ENCODE measurements around the gene SARDH.

The SARDH gene

DNA sequence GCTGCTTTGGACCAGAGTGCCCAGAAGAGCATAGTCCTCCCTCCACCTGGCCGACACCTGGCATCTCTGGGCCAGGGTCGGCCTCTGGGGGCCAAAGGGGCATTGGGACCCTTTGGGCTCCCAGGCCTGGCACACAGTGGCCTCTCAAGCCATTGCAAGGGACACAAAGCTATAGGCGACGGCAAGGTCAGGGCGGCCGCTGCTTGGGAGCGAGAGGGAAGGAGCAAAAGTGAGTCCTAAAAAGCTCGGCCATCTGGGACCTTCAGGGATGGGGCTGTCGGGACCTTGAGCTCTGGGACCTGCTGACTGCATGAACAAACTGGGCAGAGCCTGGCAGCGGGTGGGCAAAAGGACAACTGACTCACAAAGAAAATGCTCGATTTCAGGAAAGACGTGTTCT is 88.1 kb downstream of the SARDH start:
- Histone ChIP-seq H3K4me3 (ENCODE audit: low read length) (no peak overlapping the region), H3K27me3 (ENCODE audit: control insufficient read depth, insufficient read depth, low read length) (peaks cover 10% of the 10 kb centered on the region), H3K9me3 (ENCODE audit: control insufficient read depth, low read length) (no peaks in the 10 kb centered on the region), H3K9ac (ENCODE audit: low read length) (no peak overlapping the region), H3K4me1 (ENCODE audit: control insufficient read depth, insufficient read depth, low read length) (no peaks in the 10 kb centered on the region), H3K36me3 (ENCODE audit: control insufficient read depth, insufficient read depth, low read length) (no peaks in the 10 kb centered on the region)

DNA sequence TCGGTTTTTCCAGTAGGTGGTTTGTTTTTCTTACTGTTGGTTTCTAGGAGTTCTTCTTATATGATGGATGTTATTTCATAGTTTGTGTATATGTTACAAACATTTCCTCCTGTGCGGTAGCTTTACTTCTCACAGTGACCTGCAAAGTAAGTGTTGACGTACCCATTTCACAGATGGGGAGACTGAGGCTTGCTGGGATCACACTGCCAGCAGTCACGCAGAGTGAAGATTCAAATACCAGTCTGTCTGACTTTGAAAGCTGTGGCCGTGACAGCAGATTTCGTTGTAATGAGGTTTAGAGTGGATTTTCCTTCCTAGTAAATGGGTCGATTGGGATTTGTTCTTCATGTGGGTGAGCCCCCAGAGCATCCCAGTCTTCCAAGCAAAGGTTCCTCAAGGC is 89.0 kb downstream of the SARDH start:
- Histone ChIP-seq H3K4me3 (ENCODE audit: low read length) (no peak overlapping the region), H3K9ac (ENCODE audit: low read length) (no peak overlapping the region), H3K36me3 (ENCODE audit: control insufficient read depth, insufficient read depth, low read length) (no peaks in the 10 kb centered on the region), H3K27me3 (ENCODE audit: control insufficient read depth, insufficient read depth, low read length) (peaks cover 7% of the 10 kb centered on the region), H3K9me3 (ENCODE audit: control insufficient read depth, low read length) (no peaks in the 10 kb centered on the region), H3K4me1 (ENCODE audit: control insufficient read depth, insufficient read depth, low read length) (no peaks in the 10 kb centered on the region)

DNA sequence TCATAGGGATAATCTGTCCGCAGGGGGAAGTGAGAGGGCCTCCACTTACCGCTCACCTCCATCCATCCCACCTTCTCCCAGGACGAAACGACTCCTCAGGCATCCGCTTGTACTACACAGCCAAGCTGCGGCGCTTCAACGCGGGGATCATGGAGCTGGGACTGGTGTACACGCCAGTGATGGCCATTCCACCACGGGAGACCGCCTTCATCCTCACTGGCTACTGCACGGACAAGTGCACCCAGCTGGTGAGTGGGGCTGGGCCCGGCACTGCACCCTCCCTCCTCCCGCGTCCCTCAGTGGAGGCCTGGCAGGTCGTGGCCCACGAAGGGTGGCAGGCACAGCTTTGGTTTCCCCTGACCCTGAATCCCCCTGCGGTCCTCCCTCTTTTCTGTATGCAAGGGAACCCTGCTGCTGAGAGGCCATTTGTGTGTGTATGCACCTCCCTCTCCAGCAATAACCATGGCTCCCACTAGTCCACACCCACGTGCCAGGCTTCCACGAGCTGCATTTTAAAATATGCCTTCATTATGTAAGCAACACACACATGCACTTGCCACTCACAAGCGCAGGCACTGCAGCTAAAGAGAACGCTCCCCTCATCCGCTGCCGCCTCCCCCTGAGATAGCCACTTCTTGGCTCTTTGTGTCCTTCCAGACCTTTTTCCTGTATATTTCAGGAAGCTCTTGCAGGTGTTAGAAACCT is 90.2 kb downstream of the SARDH start:
- Histone ChIP-seq H3K9me3 (ENCODE audit: control insufficient read depth, low read length) (no peaks in the 10 kb centered on the region), H3K4me3 (ENCODE audit: low read length) (no peak overlapping the region), H3K27me3 (ENCODE audit: control insufficient read depth, insufficient read depth, low read length) (peaks cover 7% of the 10 kb centered on the region), H3K9ac (ENCODE audit: low read length) (no peak overlapping the region), H3K4me1 (ENCODE audit: control insufficient read depth, insufficient read depth, low read length) (no peaks in the 10 kb centered on the region), H3K36me3 (ENCODE audit: control insufficient read depth, insufficient read depth, low read length) (no peaks in the 10 kb centered on the region)

DNA sequence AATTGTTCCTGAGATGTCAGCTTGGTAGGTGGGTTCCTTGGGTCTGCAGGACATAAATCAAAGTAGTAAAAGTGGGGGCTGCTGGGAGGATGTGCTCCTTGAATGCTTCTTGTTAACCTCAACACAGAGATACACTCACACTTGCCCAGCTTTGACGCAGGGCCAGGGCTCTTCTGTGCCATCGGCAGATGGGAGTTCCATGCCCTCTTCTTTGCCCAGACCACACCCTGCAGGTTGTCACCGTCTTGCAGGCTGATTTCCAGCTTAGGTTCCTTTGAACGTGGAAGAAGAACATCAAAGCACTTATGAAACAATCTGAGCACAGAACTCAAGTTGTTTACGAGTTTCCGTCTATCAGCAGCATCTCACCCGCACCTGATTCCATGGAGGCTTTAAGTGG is 91.0 kb downstream of the SARDH start:
- Histone ChIP-seq H3K9me3 (ENCODE audit: control insufficient read depth, low read length) (no peaks in the 10 kb centered on the region), H3K9ac (ENCODE audit: low read length) (no peak overlapping the region), H3K4me3 (ENCODE audit: low read length) (no peak overlapping the region), H3K36me3 (ENCODE audit: control insufficient read depth, insufficient read depth, low read length) (no peaks in the 10 kb centered on the region), H3K4me1 (ENCODE audit: control insufficient read depth, insufficient read depth, low read length) (no peaks in the 10 kb centered on the region), H3K27me3 (ENCODE audit: control insufficient read depth, insufficient read depth, low read length) (peaks cover 7% of the 10 kb centered on the region)

DNA sequence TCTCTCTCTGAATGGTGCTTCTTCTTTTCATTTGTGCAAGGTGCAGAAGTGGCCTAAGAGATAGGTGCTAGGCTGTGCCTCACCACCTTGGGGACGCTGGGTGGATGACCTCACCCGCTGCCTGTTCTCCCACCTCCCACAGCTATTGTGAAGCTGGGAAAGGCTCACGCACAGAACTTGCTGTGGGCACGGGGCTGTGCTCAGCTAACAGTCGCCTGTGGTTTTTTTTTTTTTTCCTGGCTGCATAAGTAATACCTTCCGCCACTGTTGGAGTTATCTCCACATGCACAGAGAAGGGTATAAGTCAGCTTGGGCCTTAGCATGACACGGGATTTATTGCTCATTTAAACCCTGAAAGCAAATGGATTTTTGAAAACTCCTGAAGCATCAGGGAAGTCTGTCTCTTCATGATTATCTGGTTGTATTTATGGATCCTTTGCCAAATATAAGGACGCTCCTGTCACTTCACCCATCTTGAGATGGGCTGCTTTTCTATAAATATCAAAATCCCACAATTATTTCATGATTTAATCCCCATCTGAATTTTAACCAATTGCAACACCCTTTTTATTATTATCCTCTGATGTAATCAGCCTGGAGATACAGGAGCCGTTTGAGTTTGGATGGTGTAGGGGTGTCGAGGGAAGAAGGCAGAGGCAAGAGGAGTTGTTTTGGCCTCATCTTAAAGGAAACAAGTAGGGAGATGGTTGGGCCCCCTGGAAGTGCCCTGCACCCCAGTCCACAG is 93.0 kb downstream of the SARDH start:
- Histone ChIP-seq H3K9me3 (ENCODE audit: control insufficient read depth, low read length) (no peaks in the 10 kb centered on the region), H3K27me3 (ENCODE audit: control insufficient read depth, insufficient read depth, low read length) (peaks cover 7% of the 10 kb centered on the region)

DNA sequence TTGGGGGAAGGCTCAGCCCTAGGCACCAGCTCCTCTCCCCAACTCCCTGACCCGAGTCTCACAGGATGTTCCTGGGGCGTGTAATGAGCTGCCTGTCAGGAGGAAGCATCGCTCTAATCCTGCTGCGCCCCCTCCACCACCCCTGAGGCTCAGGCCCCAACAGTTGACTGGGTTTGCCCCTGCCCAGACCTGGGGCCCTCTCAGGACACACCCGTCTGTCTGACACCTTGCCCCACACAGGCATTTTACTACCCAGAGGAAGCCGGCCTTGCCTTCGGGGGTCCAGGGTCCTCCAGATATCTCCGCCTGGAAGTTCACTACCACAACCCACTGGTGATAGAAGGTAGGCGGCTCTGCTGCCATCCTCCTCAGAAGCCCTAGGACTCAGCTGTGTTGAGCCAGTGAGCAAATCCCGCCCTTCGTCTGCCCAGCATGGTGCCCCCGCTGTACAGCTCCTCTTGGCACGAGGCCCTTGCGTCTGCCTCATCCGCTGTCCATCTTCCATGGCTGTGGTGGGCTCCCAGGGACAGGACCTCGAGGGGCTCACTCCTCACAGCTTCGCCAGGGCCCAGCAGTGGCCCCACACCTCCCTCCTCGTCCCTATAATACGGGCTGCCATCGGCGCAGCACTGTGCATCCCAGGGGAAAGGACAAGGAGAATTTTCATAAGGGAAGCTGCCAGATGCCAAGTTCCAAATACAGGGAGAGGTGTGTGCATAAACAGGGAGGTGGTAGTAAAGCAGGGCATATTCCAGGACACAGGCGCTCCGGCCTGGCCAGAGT is 94.0 kb downstream of the SARDH start:
- Histone ChIP-seq H3K9me3 (ENCODE audit: control insufficient read depth, low read length) (no peaks in the 10 kb centered on the region), H3K4me3 (ENCODE audit: low read length) (no peak overlapping the region), H3K36me3 (ENCODE audit: control insufficient read depth, insufficient read depth, low read length) (no peaks in the 10 kb centered on the region), H3K9ac (ENCODE audit: low read length) (no peak overlapping the region), H3K4me1 (ENCODE audit: control insufficient read depth, insufficient read depth, low read length) (no peaks in the 10 kb centered on the region), H3K27me3 (ENCODE audit: control insufficient read depth, insufficient read depth, low read length) (peaks cover 4% of the 10 kb centered on the region)

More for the DNA sequence above, 93.0 kb downstream of the SARDH start:
- Histone ChIP-seq H3K4me1 (ENCODE audit: control insufficient read depth, insufficient read depth, low read length) (no peaks in the 10 kb centered on the region), H3K9ac (ENCODE audit: low read length) (no peak overlapping the region), H3K4me3 (ENCODE audit: low read length) (no peak overlapping the region), H3K36me3 (ENCODE audit: control insufficient read depth, insufficient read depth, low read length) (no peaks in the 10 kb centered on the region)

DNA sequence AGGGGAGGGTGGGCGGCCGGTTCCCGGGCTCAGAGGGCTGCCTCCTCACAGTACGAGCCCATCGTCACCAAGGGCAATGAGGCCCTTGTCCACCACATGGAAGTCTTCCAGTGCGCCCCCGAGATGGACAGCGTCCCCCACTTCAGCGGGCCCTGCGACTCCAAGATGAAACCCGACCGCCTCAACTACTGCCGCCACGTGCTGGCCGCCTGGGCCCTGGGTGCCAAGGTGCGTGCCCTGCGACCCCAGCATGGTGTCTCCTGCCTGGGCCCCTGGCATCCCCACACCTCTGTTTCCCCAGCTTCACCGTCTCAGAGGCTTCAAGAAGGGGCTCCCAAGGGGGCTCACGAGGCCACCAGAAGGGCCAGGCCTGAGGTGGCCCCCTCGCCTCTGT is 94.8 kb downstream of the SARDH start:
- no peaks in the 10 kb centered on the region for H3K4me1 ChIP-seq (ENCODE audit: control insufficient read depth, insufficient read depth, low read length)
- no peak overlapping the region for H3K9ac ChIP-seq (ENCODE audit: low read length)
- H3K9me3 ChIP-seq (ENCODE audit: control insufficient read depth, low read length), result no peaks in the 10 kb centered on the region
- H3K36me3 ChIP-seq (ENCODE audit: control insufficient read depth, insufficient read depth, low read length), result no peaks in the 10 kb centered on the region
- no peak overlapping the region for H3K4me3 ChIP-seq (ENCODE audit: low read length)
- peaks cover 3% of the 10 kb centered on the region for H3K27me3 ChIP-seq (ENCODE audit: control insufficient read depth, insufficient read depth, low read length)

DNA sequence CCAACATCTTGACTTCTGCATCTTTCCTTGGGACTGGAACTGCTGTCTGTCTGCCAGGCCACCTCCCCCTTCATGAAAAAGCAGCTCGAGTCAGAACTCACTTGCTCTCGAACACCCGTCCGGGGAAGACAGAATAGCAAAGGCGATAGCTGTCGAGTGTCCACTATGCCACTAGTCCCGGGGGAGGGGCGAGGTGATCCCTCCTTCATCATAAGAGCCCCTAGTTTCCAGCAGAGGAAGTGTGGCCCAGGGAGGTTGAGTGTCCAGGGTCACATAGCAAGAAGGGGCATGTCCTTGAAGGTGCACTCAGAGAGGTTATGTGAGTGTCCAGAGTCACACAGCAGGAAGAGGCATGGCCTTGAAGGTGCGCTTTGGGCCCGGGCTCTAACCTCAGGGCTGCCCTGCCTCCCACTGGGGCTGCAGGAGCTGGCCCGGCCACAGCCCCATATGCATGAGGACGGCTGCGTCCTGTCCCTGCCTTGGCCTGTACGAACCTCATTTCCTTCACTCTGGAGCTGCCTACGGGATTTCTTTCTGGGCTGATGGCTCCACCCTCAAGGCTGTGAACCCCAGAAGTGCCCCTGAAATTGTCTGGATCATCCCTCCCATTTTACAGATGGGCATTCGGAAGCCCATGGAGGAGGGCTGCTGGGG is 95.3 kb downstream of the SARDH start:
- H3K36me3 ChIP-seq (ENCODE audit: control insufficient read depth, insufficient read depth, low read length), result no peaks in the 10 kb centered on the region
- H3K4me1 ChIP-seq (ENCODE audit: control insufficient read depth, insufficient read depth, low read length), result no peaks in the 10 kb centered on the region
- H3K4me3 ChIP-seq (ENCODE audit: low read length), result no peak overlapping the region
- peaks cover 3% of the 10 kb centered on the region for H3K27me3 ChIP-seq (ENCODE audit: control insufficient read depth, insufficient read depth, low read length)
- H3K9ac ChIP-seq (ENCODE audit: low read length), result no peak overlapping the region
- H3K9me3 ChIP-seq (ENCODE audit: control insufficient read depth, low read length), result no peaks in the 10 kb centered on the region

DNA sequence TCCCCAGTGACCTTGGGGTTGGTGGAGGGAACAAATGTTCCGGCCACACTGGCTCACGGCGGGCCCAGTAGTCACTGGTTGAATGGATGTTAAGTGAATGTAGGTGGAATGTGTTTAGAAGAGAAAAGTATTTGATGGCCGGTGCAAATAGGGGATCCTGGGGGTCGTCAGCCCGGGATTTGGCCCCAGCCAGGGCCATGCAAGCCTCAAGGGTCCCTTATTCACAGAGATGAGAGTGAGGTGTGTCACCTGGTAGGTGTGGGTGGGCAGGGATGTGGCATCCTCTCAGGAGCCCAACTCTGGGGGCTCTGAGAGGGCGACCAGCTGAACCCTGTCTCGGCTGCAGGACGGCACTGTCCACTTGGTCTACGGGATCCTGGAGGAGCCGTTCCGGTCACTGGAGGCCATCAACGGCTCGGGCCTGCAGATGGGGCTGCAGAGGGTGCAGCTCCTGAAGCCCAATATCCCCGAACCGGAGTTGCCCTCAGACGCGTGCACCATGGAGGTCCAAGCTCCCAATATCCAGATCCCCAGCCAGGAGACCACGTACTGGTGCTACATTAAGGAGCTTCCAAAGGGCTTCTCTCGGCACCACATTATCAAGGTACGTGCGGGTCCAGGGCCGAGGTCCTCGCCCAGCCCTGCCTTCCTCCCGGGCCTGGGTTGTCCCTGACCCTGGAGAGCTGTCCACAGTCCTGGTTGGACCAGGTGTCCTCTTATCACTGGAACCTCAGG is 96.1 kb downstream of the SARDH start:
- Histone ChIP-seq H3K4me1 (ENCODE audit: control insufficient read depth, insufficient read depth, low read length) (no peaks in the 10 kb centered on the region), H3K4me3 (ENCODE audit: low read length) (no peak overlapping the region), H3K36me3 (ENCODE audit: control insufficient read depth, insufficient read depth, low read length) (no peaks in the 10 kb centered on the region), H3K27me3 (ENCODE audit: control insufficient read depth, insufficient read depth, low read length) (peaks cover 3% of the 10 kb centered on the region), H3K9me3 (ENCODE audit: control insufficient read depth, low read length) (no peaks in the 10 kb centered on the region), H3K9ac (ENCODE audit: low read length) (no peak overlapping the region)

DNA sequence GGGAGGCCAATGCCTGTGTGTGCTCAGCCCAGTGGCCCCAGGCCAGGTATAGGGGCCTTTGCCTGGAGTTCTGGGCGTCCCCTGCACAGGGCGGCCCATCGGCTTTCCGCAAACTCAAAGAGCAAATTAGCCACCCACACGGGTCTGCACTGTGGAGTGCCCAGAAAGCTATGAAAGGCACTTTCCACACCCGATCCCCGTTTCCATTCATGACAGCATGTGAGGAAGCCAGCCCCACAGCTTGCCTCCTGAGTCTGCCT is 96.8 kb downstream of the SARDH start:
- no peak overlapping the region for H3K4me3 ChIP-seq (ENCODE audit: low read length)
- H3K4me1 ChIP-seq (ENCODE audit: control insufficient read depth, insufficient read depth, low read length), result no peaks in the 10 kb centered on the region
- H3K36me3 ChIP-seq (ENCODE audit: control insufficient read depth, insufficient read depth, low read length), result no peaks in the 10 kb centered on the region
- no peak overlapping the region for H3K9ac ChIP-seq (ENCODE audit: low read length)
- H3K27me3 ChIP-seq (ENCODE audit: control insufficient read depth, insufficient read depth, low read length), result peaks cover 5% of the 10 kb centered on the region
- no peaks in the 10 kb centered on the region for H3K9me3 ChIP-seq (ENCODE audit: control insufficient read depth, low read length)

DNA sequence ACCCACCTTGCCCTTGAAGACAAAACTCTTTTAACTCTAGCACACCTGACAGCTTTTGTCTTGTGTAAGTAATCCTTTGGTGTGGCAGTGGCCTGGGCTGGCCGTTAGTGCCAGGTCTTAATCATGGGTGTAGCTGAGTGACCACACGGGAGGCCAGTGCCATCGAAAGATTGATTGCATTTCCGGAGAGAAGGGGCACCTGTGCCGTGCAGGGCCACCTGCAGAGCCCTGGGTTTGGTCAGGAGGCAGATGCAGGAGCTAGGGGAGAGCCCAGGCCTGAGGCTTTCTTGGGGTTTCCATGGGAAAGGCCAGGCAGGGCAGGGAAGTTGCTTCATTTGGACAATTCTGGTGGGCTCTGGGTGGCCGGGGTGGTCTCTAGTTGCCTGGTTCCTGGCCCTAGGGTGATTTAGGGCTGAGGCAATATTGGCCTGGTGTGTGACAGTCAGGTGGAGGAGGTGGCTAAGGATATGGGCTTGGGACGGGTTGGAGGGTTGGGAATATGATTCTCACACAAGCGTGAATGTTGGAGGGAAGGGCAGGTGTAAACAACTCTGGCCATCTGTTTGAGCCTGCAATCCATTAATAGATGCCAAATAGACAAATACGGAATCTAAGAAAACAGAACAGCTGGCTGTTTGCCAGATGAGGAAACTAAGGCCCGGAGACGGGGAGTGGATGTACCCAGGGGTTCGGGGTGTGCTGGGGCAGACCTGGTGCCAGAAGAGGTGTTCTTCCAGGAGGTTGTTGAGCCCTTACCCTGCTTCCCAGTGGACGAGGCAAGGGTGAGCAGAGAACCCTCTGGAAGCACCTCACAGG is 97.4 kb downstream of the SARDH start:
- peaks cover 5% of the 10 kb centered on the region for H3K27me3 ChIP-seq (ENCODE audit: control insufficient read depth, insufficient read depth, low read length)
- no peaks in the 10 kb centered on the region for H3K9me3 ChIP-seq (ENCODE audit: control insufficient read depth, low read length)
- no peaks in the 10 kb centered on the region for H3K36me3 ChIP-seq (ENCODE audit: control insufficient read depth, insufficient read depth, low read length)
- H3K4me3 ChIP-seq (ENCODE audit: low read length), result no peak overlapping the region
- H3K4me1 ChIP-seq (ENCODE audit: control insufficient read depth, insufficient read depth, low read length), result no peaks in the 10 kb centered on the region
- no peak overlapping the region for H3K9ac ChIP-seq (ENCODE audit: low read length)

Data from mucosa of stomach (tissue), 1 donor.